Measurements from ENCODE around the gene PEPD.

- TF ChIP-seq RXRA (IDR thresholded peaks at IDR 0.05) = no peak
- peak; percentile 18 for TF ChIP-seq CTCF (IDR thresholded peaks at IDR 0.05; ENCODE audit: low read depth, low read length, missing input control)
- peak; percentile 28 for TF ChIP-seq SP1 (IDR thresholded peaks at IDR 0.05)
- no peak for TF ChIP-seq RAD21 (IDR thresholded peaks at IDR 0.05)
- no peak for TF ChIP-seq TAF1 (conservative IDR thresholded peaks at IDR 0.05)
- no peak for TF ChIP-seq EGR1 (IDR thresholded peaks at IDR 0.05; ENCODE audit: low read depth in 2 of 2)
These were observed 147.9 kb downstream of the PEPD start, which contains the start of gene CEBPG for GRCh38 chr19:33373453-33374235.

Data from liver (tissue), 3 donors.